ENCODE measurements around the gene DNAJB1. TPM values are rescaled to one million over a fixed set of nuclear protein-coding genes. Genes with fewer than 3 reads are reported as not detected.

DNAJB1 gene
- total and polyA plus RNA-seq, 2 of the 4 experiments (the other 2 are of a cell fraction): 88.2 to 95.4 TPM

DNA sequence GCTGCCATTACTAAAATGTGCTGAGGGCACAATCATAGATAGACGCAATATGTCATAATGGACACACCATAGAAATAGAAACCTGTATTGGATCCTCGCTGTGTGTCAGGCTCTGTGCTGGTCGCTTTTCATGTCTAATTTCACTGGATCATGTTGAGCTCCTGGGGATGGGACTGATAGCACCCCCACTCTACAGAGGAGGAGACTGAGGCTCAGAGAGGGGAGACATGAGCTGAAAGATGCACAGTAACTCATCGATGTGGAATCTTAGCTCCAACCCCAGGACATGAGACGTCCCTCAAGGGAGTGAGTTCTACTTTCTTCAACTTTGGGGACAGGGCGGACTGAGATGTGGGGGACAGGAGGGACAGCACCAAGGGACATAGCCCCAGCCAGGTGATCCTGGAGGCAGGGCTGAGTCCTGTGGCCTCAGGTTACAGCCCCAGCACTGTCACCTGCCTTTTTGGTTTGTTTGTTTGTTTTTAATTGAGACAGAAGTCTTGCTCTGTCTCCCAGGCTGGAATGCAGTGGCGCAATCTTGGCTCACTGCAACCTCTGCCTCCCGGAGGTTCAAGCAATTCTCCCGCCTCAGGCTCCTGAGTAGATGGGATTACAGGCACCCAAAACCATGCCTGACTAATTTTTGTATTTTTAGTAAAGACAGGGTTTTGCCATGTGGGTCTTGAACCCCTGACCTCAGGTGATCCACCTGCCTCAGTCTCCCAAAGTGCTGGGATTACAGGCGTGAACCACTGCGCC lies 15.7 kb downstream of the DNAJB1 start:
- H3K4me2 ChIP-seq (ENCODE audit: low read depth, low read length): no peak overlapping the region
- peaks cover 0 to 6% of the 10 kb centered on the region in 2 experiments; a peak in 1 of 4 replicates for H3K79me1 ChIP-seq (ENCODE audit: low read depth in 1 of 2, low read length in 2 of 2)
- in situ Hi-C loops (cut with MboI; ENCODE audit: low sequenced_read_pairs) (no loop called here), intact Hi-C loops (cut with micrococcal nuclease) (no loop called here), dilution Hi-C loops (cut with HindIII; ENCODE audit: low sequenced_read_pairs, unreplicated experiment) (no loop called here)
- H3K18ac ChIP-seq (ENCODE audit: low read depth, low read length): no peak overlapping the region
- no peak overlapping the region for H2BK5ac ChIP-seq (ENCODE audit: low read depth, low read length, poor library complexity, severe bottlenecking)
- H2AK9ac ChIP-seq (replicated peaks; ENCODE audit: low read depth, low read length, poor library complexity): peak overlapping the region; percentile 15
- H2BK120ac ChIP-seq (ENCODE audit: low read depth, low read length): no peak overlapping the region
- 0 out of 2 replicates have a peak overlapping the region, but pooled peaks have one; percentile 14 for H2BK20ac ChIP-seq (ENCODE audit: low read depth, low read length)
- no peak for DNase-seq
- no peaks in the 10 kb centered on the region for H3K27me3 ChIP-seq (ENCODE audit: control insufficient read depth, insufficient read depth, low read length)
- CTCF ChIA-PET: interaction anchor here (1.3 kb wide), 1 partner anchor 71 kb away, joined by 3 read pairs; no protein-coding TSS in a partner anchor
- H3K9me1 ChIP-seq (ENCODE audit: insufficient read depth, low read length): peaks cover 6% of the 10 kb centered on the region; the same call in 1 of the 2 replicates
- POLR2A ChIA-PET (ENCODE audit: unreplicated experiment): interaction anchor here (0.6 kb wide), 1 partner anchor 13 kb away, joined by 3 read pairs; no protein-coding TSS in a partner anchor
- H3K4ac ChIP-seq (ENCODE audit: low read depth, low read length): no peak overlapping the region
- H2BK15ac ChIP-seq (ENCODE audit: low read depth, low read length): 0 out of 3 replicates have a peak overlapping the region, but pooled peaks have one; percentile 20
- H3K9ac ChIP-seq (ENCODE audit: low read depth, low read length): no peak overlapping the region
- peak overlapping the region; percentile 59; the same call in 1 of the 2 replicates for H2AK5ac ChIP-seq (ENCODE audit: low read depth, low read length)
- H4K5ac ChIP-seq (ENCODE audit: low read depth, low read length): no peak overlapping the region
- H4K8ac ChIP-seq (ENCODE audit: low read depth in 2 of 2, low read length in 2 of 2): no peak overlapping the region
- no peak overlapping the region for H3K4me3 ChIP-seq (ENCODE audit: insufficient read depth, low read depth, low read length)
- no peaks in the 10 kb centered on the region for H3K9me3 ChIP-seq (ENCODE audit: control insufficient read depth, insufficient read depth, low read length)
- no peak; the same call in 1 of the 2 replicates for ATAC-seq (ENCODE audit: low read depth)
- H3K4me1 ChIP-seq (ENCODE audit: control insufficient read depth, insufficient read depth, low read length): peaks cover 10% of the 10 kb centered on the region
- H4K20me1 ChIP-seq (ENCODE audit: insufficient read depth, low read length): no peaks in the 10 kb centered on the region
- BruUV-seq (replicated peaks): no TSS peak
- H4K91ac ChIP-seq (ENCODE audit: insufficient read depth, low read depth, low read length): no peak overlapping the region
- TF ChIP-seq RFX5 (IDR thresholded peaks at IDR 0.05; ENCODE audit: low read depth, low read length) (no peak), CEBPB (IDR thresholded peaks at IDR 0.05; ENCODE audit: low read depth, low read length) (peak; percentile 87), CHD1 (IDR thresholded peaks at IDR 0.05; ENCODE audit: low read depth, low read length) (no peak)
- TF ChIP-seq, protein P1, sequence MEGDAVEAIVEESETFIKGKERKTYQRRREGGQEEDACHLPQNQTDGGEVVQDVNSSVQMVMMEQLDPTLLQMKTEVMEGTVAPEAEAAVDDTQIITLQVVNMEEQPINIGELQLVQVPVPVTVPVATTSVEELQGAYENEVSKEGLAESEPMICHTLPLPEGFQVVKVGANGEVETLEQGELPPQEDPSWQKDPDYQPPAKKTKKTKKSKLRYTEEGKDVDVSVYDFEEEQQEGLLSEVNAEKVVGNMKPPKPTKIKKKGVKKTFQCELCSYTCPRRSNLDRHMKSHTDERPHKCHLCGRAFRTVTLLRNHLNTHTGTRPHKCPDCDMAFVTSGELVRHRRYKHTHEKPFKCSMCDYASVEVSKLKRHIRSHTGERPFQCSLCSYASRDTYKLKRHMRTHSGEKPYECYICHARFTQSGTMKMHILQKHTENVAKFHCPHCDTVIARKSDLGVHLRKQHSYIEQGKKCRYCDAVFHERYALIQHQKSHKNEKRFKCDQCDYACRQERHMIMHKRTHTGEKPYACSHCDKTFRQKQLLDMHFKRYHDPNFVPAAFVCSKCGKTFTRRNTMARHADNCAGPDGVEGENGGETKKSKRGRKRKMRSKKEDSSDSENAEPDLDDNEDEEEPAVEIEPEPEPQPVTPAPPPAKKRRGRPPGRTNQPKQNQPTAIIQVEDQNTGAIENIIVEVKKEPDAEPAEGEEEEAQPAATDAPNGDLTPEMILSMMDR (conservative IDR thresholded peaks at IDR 0.05; ENCODE audit: low read depth, low read length): no peak
- TF ChIP-seq, protein P2, sequence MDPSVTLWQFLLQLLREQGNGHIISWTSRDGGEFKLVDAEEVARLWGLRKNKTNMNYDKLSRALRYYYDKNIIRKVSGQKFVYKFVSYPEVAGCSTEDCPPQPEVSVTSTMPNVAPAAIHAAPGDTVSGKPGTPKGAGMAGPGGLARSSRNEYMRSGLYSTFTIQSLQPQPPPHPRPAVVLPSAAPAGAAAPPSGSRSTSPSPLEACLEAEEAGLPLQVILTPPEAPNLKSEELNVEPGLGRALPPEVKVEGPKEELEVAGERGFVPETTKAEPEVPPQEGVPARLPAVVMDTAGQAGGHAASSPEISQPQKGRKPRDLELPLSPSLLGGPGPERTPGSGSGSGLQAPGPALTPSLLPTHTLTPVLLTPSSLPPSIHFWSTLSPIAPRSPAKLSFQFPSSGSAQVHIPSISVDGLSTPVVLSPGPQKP (IDR thresholded peaks at IDR 0.05; ENCODE audit: borderline replicate concordance, low read depth, low read length): no peak
- no peak overlapping the region; the same call in 1 of the 2 replicates for H3K14ac ChIP-seq (replicated peaks; ENCODE audit: low read depth, low read length)
- no peak overlapping the region for H3K27ac ChIP-seq (ENCODE audit: insufficient read depth, low read length)
- H3K23ac ChIP-seq (ENCODE audit: low read depth, low read length): no peak overlapping the region
- H3K36me3 ChIP-seq (ENCODE audit: control insufficient read depth, insufficient read depth, low read length): no peaks in the 10 kb centered on the region
- H3K56ac ChIP-seq (ENCODE audit: extremely low read depth, insufficient read depth, low read length): no peak overlapping the region
- 60% methylated on average over 1 of the region's 11 CpGs; no CpG with 5 or more reads in 1 of the 2 experiments for WGBS, 2 experiments (ENCODE audit: extremely low coverage in 2 of 2, insufficient read length in 1 of 2)
- peak overlapping the region; percentile 27 for H2AFZ ChIP-seq (replicated peaks; ENCODE audit: low read length, poor library complexity)

Measured in IMR-90 (cell line).